HUES6 (cell line): ENCODE data around the gene MGAT4B.

Experiments
- H3K27ac ChIP-seq: 2 replicates; pipeline ENCODE4 v1.7.0; 2013; ENCODE audit warnings: low read depth, mild to moderate bottlenecking, low read length, inconsistent platforms
- H3K27me3 ChIP-seq: 2 replicates; pipeline ENCODE4 v1.6.1; 2013; ENCODE audit warnings: low read length; ENCODE audit not compliant: control insufficient read depth, insufficient read depth
- H3K36me3 ChIP-seq: 2 replicates; pipeline ENCODE4 v1.6.1; 2013; ENCODE audit warnings: low read length; ENCODE audit not compliant: control insufficient read depth, insufficient read depth
- H3K4me1 ChIP-seq: 2 replicates; pipeline ENCODE4 v1.6.1; 2013; ENCODE audit warnings: low read length; ENCODE audit not compliant: control insufficient read depth, insufficient read depth
- H3K4me3 ChIP-seq: 2 replicates; pipeline ENCODE4 v1.5.1; 2013; ENCODE audit warnings: low read depth, low read length
- H3K9ac ChIP-seq: one replicate; pipeline ENCODE4 v1.6.1; 2013; ENCODE audit warnings: mild to moderate bottlenecking, low read length
- H3K9me3 ChIP-seq: 2 replicates; pipeline ENCODE4 v1.6.1; 2013; ENCODE audit warnings: low read depth, low read length; ENCODE audit not compliant: control insufficient read depth, insufficient read depth

The MGAT4B gene

DNA sequence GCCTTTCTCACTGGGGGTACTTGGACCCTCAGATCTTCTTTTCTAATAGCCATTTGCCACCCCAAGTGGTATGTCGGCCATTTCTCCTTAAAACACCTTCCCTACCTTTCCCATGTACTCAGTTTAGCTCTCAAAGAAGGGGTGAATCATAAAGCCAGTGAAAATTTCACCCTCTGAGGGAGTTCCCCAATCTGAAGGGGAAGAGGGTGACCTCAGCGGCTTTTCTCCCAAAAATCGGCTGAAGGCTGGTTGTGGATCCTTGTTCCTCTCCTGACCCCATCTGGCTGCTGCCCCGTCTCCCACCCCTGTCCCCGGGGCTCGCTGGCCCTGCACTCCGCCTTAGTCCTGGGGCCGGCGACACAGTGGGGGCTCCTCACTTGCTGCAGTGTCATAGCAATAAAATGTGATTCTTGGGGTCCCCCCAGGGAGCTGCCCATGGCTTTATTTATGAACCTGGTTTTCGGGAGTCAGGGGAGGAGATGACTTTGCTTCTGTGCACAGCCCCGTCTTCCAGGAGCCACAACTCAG lies 30.2 kb downstream of the MGAT4B start:
- H3K9ac ChIP-seq = no peak overlapping the region
- H3K4me1 ChIP-seq = no peaks in the 10 kb centered on the region
- H3K27ac ChIP-seq = no peak overlapping the region
- H3K4me3 ChIP-seq = no peak overlapping the region
- H3K36me3 ChIP-seq = peaks cover 79% of the 10 kb centered on the region
- no peaks in the 10 kb centered on the region for H3K27me3 ChIP-seq
- H3K9me3 ChIP-seq = no peaks in the 10 kb centered on the region

DNA sequence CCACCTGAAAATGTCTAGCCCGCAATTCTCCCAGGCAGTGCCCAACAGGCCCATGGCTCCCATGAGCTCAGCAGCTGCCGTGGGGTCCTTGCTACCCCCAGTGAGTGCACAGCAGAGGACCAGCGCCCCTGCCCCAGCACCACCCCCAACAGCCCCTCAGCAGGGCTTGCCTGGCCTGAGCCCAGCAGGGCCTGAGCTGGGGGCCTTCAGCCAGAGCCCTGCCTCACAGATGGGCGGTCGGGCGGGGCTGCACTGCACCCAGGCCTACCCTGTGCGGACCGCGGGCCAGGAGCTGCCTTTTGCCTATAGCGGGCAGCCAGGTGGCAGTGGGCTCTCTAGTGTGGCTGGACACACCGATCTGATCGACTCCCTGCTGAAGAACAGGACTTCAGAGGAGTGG lies 32.2 kb downstream of the MGAT4B start:
- H3K4me1 ChIP-seq = no peaks in the 10 kb centered on the region
- peaks cover 92% of the 10 kb centered on the region for H3K36me3 ChIP-seq
- no peaks in the 10 kb centered on the region for H3K9me3 ChIP-seq
- H3K4me3 ChIP-seq = no peak overlapping the region
- H3K9ac ChIP-seq = no peak overlapping the region
- no peak overlapping the region for H3K27ac ChIP-seq
- no peaks in the 10 kb centered on the region for H3K27me3 ChIP-seq

DNA sequence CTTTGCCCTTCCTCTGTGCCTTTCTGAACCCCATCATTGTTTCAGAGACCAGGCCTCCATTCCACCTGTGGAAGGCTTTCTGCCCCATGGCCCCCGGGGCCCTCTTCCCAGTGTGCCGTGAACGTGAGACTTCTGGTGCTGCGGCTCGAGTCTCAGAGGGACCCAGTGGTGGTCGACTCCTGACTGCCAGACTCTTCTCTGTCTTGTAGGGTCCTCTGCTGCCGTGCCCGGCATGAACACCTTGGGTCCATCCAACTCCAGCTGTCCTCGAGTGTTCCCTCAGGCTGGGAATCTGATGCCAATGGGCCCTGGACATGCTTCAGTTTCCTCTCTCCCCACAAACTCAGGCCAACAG lies 33.0 kb downstream of the MGAT4B start:
- Histone ChIP-seq H3K4me1 (no peaks in the 10 kb centered on the region), H3K9ac (no peak overlapping the region), H3K27ac (no peak overlapping the region), H3K36me3 (peaks cover 93% of the 10 kb centered on the region), H3K9me3 (no peaks in the 10 kb centered on the region), H3K4me3 (no peak overlapping the region), H3K27me3 (no peaks in the 10 kb centered on the region)

DNA sequence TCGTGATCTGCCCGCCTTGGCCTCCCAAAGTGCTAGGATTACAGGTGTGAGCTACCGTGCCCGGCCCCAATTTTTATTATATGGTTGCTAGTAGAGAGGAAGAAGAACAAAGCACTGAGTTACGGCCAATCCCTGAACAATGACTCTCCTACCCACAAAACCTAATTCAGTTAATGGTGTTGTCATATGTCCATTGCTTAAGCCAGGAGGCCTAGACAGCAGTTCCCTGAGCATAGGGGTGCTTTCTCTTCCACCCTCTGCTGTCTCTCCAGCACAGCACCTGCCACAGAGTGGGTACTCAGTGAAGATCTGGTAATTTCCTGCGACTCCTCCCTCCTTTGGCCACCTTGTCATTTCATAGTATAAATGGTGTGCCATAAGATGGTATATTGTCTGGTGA lies 34.3 kb downstream of the MGAT4B start:
- H3K27me3 ChIP-seq = no peaks in the 10 kb centered on the region

DNA sequence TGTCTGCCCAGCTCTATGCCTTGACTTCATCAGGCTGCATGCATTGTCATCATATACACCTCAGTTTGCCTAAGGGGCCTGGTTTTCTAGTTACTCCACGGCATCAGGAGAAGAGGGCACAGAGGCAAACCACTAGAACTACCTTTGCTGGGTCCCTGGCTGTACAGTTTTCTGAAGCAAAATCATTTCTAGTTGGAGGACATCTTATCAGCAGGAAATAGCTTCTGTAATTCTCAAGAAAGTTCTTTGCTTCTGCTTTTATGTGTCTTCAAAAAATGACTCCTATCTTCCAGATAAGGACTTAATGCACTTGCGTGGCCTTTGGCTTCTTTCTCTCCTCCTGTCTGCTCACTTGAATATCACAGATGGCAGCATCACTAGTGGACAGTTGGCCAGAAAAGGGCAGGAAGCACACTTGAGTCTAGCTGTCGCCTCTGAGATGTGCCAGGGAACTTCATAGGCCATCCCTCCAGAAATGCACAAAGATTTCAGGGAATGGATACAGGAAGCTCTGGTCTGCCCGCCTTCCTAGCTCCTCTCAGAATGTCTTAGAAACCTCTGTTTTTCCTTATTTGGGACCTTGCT lies 35.3 kb downstream of the MGAT4B start:
- Histone ChIP-seq H3K9me3 (no peaks in the 10 kb centered on the region), H3K36me3 (peaks cover 91% of the 10 kb centered on the region), H3K9ac (no peak overlapping the region)

More for the DNA sequence above, 34.3 kb downstream of the MGAT4B start:
- Histone ChIP-seq H3K9ac (no peak overlapping the region), H3K27ac (no peak overlapping the region), H3K9me3 (no peaks in the 10 kb centered on the region), H3K4me3 (no peak overlapping the region), H3K36me3 (peaks cover 90% of the 10 kb centered on the region), H3K4me1 (no peaks in the 10 kb centered on the region)

DNA sequence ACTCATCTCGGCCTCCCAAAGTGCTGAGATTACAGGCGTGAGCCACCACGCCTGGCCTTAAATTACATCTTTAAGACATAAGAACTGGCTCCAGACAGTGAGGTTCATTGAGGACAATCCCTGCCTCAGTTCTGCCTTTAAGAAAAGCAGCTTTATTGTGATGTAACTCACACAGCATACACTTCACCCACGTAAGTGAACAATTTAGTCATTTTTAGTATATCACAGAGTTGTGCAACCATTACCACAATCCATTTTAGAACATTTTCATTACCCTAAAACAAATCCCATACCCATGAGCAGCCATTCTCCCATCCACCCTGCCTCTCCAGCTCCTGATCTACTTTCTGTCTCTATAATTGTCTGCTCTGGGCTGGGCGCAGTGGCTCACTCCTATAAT lies 36.9 kb downstream of the MGAT4B start:
- H3K4me3 ChIP-seq = no peak overlapping the region
- no peak overlapping the region for H3K9ac ChIP-seq
- no peak overlapping the region for H3K27ac ChIP-seq
- peaks cover 92% of the 10 kb centered on the region for H3K36me3 ChIP-seq
- H3K4me1 ChIP-seq = peaks cover 20% of the 10 kb centered on the region; the same call in 1 of the 2 replicates
- H3K27me3 ChIP-seq = no peaks in the 10 kb centered on the region
- H3K9me3 ChIP-seq = no peaks in the 10 kb centered on the region

More for the DNA sequence above, 35.3 kb downstream of the MGAT4B start:
- peaks cover 5% of the 10 kb centered on the region; the same call in 1 of the 2 replicates for H3K4me1 ChIP-seq
- H3K27ac ChIP-seq = no peak overlapping the region
- H3K4me3 ChIP-seq = no peak overlapping the region
- no peaks in the 10 kb centered on the region for H3K27me3 ChIP-seq

DNA sequence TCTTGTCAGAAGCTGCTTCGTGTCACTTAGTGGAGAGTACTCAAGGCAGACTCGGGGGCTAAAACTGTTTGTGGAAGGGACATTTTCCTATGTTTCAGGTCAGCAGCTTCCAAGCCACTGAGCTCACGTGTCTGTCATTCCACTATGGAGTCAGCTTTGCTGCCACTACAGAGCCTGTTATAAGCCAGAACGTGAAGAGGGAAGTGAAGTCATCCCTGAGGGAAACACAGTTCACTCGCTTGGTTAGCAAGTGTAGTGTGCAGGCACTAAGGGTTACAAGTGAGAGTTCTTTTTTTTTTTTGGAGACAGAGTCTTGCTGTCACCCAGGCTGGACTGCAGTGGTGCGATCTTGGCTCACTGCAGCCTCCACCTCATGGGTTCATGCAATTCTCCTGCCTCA lies 37.4 kb downstream of the MGAT4B start:
- Histone ChIP-seq H3K36me3 (peaks cover 86% of the 10 kb centered on the region), H3K4me3 (no peak overlapping the region)

DNA sequence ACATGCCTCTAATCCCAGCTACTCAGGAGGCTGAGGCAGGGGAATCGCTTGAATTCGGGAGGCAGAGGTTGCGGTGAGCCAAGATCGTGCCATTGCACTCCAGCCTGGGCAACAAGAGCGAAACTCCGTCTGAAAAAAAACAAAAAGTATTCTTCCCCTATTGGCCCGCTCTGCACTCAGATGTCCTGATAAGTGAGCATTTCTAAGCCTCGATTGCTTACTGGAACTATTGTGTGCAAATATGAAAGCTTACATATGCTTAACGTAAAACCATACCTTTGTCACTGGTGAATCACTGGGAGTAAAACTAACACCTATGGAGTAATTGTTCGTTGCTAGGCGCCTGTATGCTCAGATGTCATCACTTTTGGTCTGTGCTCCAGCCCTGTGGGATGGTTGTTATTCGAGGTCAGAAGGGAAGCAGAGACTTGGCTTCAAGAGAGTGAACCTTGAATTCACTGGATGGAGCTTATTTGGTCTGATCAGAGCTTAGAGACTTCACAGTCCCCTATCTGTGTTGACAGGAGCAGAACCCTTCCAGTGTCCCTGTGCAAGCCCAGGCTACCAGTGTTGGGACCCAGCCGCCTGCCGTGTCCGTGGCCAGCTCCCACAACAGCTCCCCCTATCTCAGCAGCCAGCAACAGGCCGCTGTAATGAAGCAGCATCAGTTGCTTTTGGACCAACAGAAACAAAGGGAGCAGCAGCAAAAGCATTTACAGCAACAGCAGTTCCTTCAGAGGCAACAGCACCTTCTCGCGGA lies 38.2 kb downstream of the MGAT4B start:
- Histone ChIP-seq H3K27me3 (no peaks in the 10 kb centered on the region), H3K36me3 (peaks cover 79% of the 10 kb centered on the region), H3K9me3 (no peaks in the 10 kb centered on the region), H3K9ac (no peak overlapping the region), H3K4me1 (peaks cover 25% of the 10 kb centered on the region), H3K4me3 (no peak overlapping the region), H3K27ac (no peak overlapping the region)

More for the DNA sequence above, 37.4 kb downstream of the MGAT4B start:
- Histone ChIP-seq H3K9me3 (no peaks in the 10 kb centered on the region), H3K4me1 (peaks cover 20% of the 10 kb centered on the region; the same call in 1 of the 2 replicates), H3K27ac (no peak overlapping the region), H3K27me3 (no peaks in the 10 kb centered on the region), H3K9ac (no peak overlapping the region)

DNA sequence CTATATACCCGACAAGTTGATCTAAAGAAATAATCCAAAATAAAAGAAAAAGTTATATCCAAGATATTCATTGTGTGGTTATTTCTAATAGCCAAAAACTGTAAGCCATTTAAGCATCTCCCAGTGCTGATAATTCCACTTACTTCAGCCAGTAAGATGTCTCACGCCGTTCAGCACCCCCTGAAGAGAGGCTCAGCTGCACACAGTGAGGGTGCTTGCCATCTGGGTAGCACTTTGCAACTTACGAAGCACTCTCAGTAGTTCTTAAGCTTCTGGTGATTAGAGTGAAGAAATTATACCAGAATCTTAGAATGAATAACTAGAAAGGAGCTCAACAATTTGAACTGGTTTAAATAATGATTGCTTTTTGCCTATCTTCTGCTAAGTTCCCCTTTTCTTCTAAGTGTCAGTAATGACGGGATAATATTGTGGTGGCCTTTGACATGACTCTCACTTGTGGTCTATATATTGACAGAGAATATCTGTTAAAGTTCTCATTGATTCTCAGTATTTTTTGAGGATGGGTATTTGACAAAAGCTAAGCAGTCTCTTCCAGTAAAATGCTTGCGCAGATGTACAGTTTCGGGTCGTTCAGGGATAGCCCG lies 39.1 kb downstream of the MGAT4B start:
- no peak overlapping the region for H3K27ac ChIP-seq
- H3K27me3 ChIP-seq = no peaks in the 10 kb centered on the region
- H3K9me3 ChIP-seq = no peaks in the 10 kb centered on the region
- H3K4me3 ChIP-seq = no peak overlapping the region
- H3K36me3 ChIP-seq = peaks cover 71% of the 10 kb centered on the region
- H3K4me1 ChIP-seq = peaks cover 33% of the 10 kb centered on the region
- H3K9ac ChIP-seq = no peak overlapping the region

DNA sequence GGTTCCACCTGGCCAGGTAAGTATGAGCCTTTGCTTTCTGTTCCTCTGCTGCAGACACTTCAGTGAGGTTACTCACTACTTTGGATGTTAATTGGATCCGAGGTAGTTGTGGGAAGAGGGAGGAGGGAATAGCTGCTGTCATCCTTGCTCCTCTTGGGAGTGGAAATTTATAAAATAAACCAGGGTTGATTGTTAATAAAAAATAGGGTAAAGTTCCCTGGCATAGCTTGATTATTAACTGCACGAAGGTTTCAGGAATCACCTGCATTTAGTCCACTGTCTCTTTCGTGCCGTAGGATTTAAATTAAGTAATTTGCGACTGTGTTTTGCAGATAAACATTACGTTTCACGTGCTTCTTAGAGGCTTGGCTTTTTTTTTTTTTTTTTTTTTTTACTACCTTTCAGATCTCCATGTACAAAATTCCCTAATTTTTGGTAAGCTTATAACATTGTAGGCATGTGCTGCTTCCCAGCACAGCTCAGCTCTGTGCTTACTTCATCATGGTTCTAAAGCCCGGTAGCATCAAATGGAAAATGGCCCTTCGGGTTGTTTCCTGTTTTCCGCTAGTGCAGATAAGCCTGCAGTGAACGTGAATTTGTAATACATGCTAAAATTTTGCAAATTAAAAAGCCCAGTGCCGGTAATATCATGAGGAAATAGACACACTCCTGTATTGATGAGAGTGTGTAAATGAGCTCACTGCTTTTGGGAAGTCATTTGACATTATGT lies 39.8 kb downstream of the MGAT4B start:
- Histone ChIP-seq H3K27me3 (no peaks in the 10 kb centered on the region), H3K4me3 (no peak overlapping the region), H3K27ac (peak overlapping the region; percentile 12; the same call in 1 of the 2 replicates), H3K36me3 (peaks cover 64% of the 10 kb centered on the region), H3K9me3 (no peaks in the 10 kb centered on the region), H3K4me1 (peaks cover 40% of the 10 kb centered on the region), H3K9ac (peak overlapping the region; percentile 0)
